ENCODE measurements around the gene SLC22A3. TPM values are rescaled to one million over a fixed set of nuclear protein-coding genes. Genes with fewer than 3 reads are reported as not detected.
"Not testable (repeated sequence)": the region's sequence is repeated elsewhere in the genome, so short reads cannot be mapped to it uniquely, and the experiment has no call there.

Gene SLC22A3
- total RNA-seq, 1 experiment from 2014 or later: 0.07 TPM

DNA sequence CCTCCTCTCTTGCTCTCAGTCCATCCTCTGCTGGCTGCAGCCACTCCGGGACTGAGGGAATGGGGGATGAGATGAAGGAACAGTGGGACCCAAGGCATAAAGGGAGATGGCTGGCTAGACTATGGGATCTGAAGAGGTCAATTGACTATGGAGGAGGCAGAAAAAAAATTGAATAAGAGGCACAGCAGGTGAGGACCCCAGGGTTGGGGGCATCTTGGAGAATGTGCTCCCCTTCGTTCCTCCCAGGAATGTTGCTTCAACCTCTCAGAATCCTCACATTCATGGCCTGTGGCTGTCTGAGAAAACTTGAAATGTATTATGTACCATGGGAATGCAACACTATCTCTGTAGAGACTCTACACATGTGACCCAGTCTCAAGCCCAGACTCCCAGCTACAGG, 121.0 kb downstream of the SLC22A3 start:
- ChIA-PET CTCF (no interaction called here), RAD21 (ENCODE audit: low non-redundant PET in 1 of 2, low total read pairs in 2 of 2, uncharacterized antibody in 2 of 2, unreplicated experiment in 2 of 2) (no interaction called here), POLR2A (no interaction called here)
- ATAC-seq (no peak), DNase-seq (ENCODE audit: low read depth, low spot score) (no peak)
- Histone ChIP-seq H3K9ac (ENCODE audit: low read length) (no peak overlapping the region), H4K20me1 (ENCODE audit: insufficient read depth) (no peaks in the 10 kb centered on the region), H2AFZ (ENCODE audit: low read depth, low read length, poor library complexity, severe bottlenecking) (no peak overlapping the region), H3K9me2 (ENCODE audit: insufficient read depth) (no peaks in the 10 kb centered on the region), H3K9me3 (ENCODE audit: control insufficient read depth in 1 of 2, insufficient read depth in 1 of 2, low read depth in 1 of 2, low read length in 2 of 2) (no peaks in the 10 kb centered on the region), H3K4me1 (ENCODE audit: control insufficient read depth in 1 of 2, insufficient read depth in 2 of 2, low read length in 2 of 2) (no peaks in the 10 kb centered on the region), H3K27me3 (ENCODE audit: insufficient read depth, low read length) (no peaks in the 10 kb centered on the region; the same call in 1 of the 2 replicates), H3K27ac (ENCODE audit: low read depth, low read length) (no peak overlapping the region), H3K4me3 (replicated peaks in 1 of 2; ENCODE audit: low read depth in 1 of 2, low read length in 2 of 2) (no peak overlapping the region), H3K36me3 (ENCODE audit: control insufficient read depth in 1 of 2, insufficient read depth in 2 of 2, low read length in 2 of 2) (no peaks in the 10 kb centered on the region), H3K79me2 (ENCODE audit: insufficient read depth, low read length) (no peaks in the 10 kb centered on the region), H3K4me2 (ENCODE audit: low read length) (no peak overlapping the region)
- intact Hi-C loops (cut with micrococcal nuclease): no loop called here
- TF ChIP-seq SIN3A (IDR thresholded peaks at IDR 0.05; ENCODE audit: low read depth) (no peak), POLR2AphosphoS5 (IDR thresholded peaks at IDR 0.05; ENCODE audit: low read depth, low read length) (no peak), CBX3 (IDR thresholded peaks at IDR 0.05; ENCODE audit: low read depth) (no peak), ELF1 (IDR thresholded peaks at IDR 0.05; ENCODE audit: borderline replicate concordance, low read depth) (no peak), POLR2A (IDR thresholded peaks at IDR 0.05; ENCODE audit: borderline replicate concordance, extremely low read depth, insufficient read depth, insufficient read length) (no peak), EZH2 (IDR thresholded peaks at IDR 0.05) (no peak), SRF (IDR thresholded peaks at IDR 0.05; ENCODE audit: low read depth) (no peak), JUND (IDR thresholded peaks at IDR 0.05) (no peak), YY1 (IDR thresholded peaks at IDR 0.05; ENCODE audit: extremely low read depth, insufficient replicate concordance, low read depth, low read length) (no peak), EGR1 (IDR thresholded peaks at IDR 0.05; ENCODE audit: low read depth) (no peak), FOSL1 (IDR thresholded peaks at IDR 0.05; ENCODE audit: low read depth) (no peak)
- TF ChIP-seq, protein P1, sequence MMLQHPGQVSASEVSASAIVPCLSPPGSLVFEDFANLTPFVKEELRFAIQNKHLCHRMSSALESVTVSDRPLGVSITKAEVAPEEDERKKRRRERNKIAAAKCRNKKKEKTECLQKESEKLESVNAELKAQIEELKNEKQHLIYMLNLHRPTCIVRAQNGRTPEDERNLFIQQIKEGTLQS (IDR thresholded peaks at IDR 0.05): no peak
- TF ChIP-seq, protein P2, sequence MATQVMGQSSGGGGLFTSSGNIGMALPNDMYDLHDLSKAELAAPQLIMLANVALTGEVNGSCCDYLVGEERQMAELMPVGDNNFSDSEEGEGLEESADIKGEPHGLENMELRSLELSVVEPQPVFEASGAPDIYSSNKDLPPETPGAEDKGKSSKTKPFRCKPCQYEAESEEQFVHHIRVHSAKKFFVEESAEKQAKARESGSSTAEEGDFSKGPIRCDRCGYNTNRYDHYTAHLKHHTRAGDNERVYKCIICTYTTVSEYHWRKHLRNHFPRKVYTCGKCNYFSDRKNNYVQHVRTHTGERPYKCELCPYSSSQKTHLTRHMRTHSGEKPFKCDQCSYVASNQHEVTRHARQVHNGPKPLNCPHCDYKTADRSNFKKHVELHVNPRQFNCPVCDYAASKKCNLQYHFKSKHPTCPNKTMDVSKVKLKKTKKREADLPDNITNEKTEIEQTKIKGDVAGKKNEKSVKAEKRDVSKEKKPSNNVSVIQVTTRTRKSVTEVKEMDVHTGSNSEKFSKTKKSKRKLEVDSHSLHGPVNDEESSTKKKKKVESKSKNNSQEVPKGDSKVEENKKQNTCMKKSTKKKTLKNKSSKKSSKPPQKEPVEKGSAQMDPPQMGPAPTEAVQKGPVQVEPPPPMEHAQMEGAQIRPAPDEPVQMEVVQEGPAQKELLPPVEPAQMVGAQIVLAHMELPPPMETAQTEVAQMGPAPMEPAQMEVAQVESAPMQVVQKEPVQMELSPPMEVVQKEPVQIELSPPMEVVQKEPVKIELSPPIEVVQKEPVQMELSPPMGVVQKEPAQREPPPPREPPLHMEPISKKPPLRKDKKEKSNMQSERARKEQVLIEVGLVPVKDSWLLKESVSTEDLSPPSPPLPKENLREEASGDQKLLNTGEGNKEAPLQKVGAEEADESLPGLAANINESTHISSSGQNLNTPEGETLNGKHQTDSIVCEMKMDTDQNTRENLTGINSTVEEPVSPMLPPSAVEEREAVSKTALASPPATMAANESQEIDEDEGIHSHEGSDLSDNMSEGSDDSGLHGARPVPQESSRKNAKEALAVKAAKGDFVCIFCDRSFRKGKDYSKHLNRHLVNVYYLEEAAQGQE (IDR thresholded peaks at IDR 0.05; ENCODE audit: low read depth): no peak
- TF ChIP-seq, protein P3, sequence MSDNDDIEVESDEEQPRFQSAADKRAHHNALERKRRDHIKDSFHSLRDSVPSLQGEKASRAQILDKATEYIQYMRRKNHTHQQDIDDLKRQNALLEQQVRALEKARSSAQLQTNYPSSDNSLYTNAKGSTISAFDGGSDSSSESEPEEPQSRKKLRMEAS (IDR thresholded peaks at IDR 0.05): no peak
- TF ChIP-seq, protein P4, sequence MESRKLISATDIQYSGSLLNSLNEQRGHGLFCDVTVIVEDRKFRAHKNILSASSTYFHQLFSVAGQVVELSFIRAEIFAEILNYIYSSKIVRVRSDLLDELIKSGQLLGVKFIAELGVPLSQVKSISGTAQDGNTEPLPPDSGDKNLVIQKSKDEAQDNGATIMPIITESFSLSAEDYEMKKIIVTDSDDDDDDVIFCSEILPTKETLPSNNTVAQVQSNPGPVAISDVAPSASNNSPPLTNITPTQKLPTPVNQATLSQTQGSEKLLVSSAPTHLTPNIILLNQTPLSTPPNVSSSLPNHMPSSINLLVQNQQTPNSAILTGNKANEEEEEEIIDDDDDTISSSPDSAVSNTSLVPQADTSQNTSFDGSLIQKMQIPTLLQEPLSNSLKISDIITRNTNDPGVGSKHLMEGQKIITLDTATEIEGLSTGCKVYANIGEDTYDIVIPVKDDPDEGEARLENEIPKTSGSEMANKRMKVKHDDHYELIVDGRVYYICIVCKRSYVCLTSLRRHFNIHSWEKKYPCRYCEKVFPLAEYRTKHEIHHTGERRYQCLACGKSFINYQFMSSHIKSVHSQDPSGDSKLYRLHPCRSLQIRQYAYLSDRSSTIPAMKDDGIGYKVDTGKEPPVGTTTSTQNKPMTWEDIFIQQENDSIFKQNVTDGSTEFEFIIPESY (IDR thresholded peaks at IDR 0.05; ENCODE audit: extremely low read depth, insufficient replicate concordance, low read length): no peak
- BruUV-seq (replicated peaks): no TSS peak

DNA sequence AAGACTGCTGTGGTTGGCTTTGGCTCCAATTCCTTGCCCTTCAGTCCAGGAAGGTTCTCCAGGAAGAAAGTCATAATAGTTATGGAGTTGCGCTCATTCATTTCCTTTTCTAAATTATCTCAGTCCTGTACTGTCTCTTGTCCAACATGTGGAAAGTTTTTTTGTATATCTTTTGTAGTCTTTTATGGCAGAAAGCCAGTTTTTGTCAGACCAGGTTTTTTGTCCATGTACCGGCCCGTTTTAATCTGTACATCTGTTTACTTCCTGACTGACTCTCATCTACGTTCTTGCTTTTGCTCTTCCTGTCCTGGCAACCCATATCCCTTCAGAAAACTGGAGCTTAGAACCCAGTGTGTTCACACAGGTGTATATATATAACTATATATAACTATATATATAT, 127.9 kb downstream of the SLC22A3 start:
- H3K9me3 ChIP-seq (ENCODE audit: control insufficient read depth in 1 of 2, insufficient read depth in 1 of 2, low read depth in 1 of 2, low read length in 2 of 2); ATAC-seq; H3K36me3 ChIP-seq (ENCODE audit: control insufficient read depth in 1 of 2, insufficient read depth in 2 of 2, low read length in 2 of 2); H3K4me3 ChIP-seq (replicated peaks in 1 of 2; ENCODE audit: low read depth in 1 of 2, low read length in 2 of 2); H3K4me2 ChIP-seq (ENCODE audit: low read length); H3K4me1 ChIP-seq (ENCODE audit: control insufficient read depth in 1 of 2, insufficient read depth in 2 of 2, low read length in 2 of 2); DNase-seq (ENCODE audit: low read depth, low spot score); H2AFZ ChIP-seq (ENCODE audit: low read depth, low read length, poor library complexity, severe bottlenecking); POLR2A ChIA-PET; H4K20me1 ChIP-seq (ENCODE audit: insufficient read depth); intact Hi-C loops (cut with micrococcal nuclease); RAD21 ChIA-PET (ENCODE audit: low non-redundant PET in 1 of 2, low total read pairs in 2 of 2, uncharacterized antibody in 2 of 2, unreplicated experiment in 2 of 2); H3K9ac ChIP-seq (ENCODE audit: low read length); H3K27ac ChIP-seq (ENCODE audit: low read depth, low read length); CTCF ChIA-PET; H3K9me2 ChIP-seq (ENCODE audit: insufficient read depth); BruUV-seq (replicated peaks); H3K79me2 ChIP-seq (ENCODE audit: insufficient read depth, low read length); H3K27me3 ChIP-seq (ENCODE audit: insufficient read depth, low read length): not testable (repeated sequence)
